Activated CD4-positive, CD25-positive, alpha-beta regulatory T cell (primary cell): Measurements from ENCODE around the gene HOXA13.

ENCODE experiments used
- DNase-seq, 4 experiments: peaks; one replicate each; lab custom pipeline; 2025; lab: John Stamatoyannopoulos, UW

Gene HOXA13

DNA sequence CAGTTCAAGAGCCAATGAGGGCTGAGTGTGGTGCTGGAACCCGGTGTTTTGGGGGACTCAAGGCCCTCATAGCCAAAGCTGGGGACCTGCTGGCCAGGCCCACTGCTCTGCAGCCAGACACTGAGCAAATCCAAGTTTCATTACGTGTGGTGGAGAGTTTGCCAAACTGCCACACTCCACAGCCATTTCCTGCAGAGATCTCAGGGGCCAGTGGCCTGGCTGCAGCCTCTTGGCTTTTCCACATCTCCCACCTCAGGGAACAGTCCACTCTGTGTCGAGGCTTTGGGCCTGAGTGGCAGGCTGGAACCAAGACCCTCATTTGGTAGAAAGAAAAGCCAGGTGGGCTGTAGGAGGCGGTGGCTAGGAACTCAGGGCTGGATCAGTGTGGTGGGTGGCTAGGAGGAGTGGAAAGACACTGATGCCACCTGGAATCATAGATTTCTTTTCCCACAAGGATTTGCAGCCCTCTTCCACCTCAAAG lies 18.1 kb downstream of the HOXA13 start:
- DNase-seq = no peak

GRCh38 chr7:27180431-27181420 lies 19.2 kb downstream of the HOXA13 start:
- DNase-seq = no peak

- DNase-seq = peak; percentile 17 to 45 (median 20)
Observed at GRCh38 chr7:27179503-27180430, 20.1 kb downstream of the HOXA13 start.

DNA sequence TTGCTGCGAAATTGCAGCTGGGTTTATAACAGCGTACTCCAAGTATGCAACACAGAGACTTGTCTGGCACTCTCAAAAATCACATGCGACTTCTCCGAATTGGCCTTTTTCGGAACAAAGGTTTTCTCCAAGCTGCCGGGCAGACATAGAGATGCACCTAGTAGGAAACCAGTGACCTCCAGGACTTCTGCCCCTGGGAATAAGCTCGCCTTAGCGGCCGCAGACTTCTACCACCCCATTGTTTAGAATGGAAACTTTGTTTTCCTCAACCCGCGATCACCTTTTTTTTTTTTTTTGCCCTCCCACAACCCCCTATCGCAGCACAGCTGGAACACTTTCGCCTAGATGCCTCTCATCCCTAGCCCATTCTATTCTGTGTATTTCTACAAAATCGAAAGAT lies 20.9 kb downstream of the HOXA13 start:
- DNase-seq = no peak

- DNase-seq = no peak
Observed at GRCh38 chr7:27178366-27178765, 21.5 kb downstream of the HOXA13 start.

DNA sequence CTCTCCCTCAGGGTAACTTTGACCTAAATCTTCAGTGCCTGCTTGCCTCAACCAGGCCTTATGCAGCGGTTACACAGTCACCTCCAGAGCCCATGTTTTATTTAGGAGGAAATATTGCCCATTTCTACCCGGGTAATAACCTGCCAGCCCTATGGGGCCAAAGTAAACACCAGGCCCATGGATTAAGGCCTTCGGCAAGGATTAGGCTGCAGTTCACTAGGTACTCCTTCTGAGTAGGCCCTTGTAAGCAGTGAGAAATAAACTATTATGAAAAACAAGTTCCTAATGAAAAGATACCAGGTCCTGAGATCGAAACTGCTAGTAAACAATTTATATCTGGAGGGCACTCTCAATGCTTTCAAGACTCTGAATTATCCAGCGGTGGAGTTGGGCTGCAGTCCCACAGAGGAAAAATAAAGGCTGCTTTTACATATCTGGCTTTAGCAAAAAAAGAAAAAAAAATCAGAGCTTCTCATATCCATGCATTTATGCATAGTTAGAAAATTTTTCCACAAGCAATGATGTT lies 22.0 kb downstream of the HOXA13 start:
- DNase-seq = no peak

- no peak for DNase-seq
Observed at GRCh38 chr7:27176962-27177794, 22.7 kb downstream of the HOXA13 start.

DNA sequence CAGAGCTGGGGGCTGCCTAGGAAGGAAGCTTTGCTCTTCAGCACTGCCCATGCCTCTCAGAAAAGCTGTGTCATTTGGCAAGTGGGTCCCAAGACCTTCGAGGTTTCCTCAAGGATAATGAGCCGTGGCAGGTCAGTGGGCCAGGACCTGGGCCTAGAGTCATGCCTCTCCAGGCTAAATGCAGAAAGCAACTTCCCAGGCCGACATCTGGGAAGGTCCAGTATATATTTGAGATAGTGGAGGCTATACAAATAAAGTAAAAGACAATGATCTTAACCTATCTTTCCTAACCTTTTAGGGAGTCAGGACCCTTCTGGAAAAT lies 23.4 kb downstream of the HOXA13 start:
- no peak for DNase-seq

DNA sequence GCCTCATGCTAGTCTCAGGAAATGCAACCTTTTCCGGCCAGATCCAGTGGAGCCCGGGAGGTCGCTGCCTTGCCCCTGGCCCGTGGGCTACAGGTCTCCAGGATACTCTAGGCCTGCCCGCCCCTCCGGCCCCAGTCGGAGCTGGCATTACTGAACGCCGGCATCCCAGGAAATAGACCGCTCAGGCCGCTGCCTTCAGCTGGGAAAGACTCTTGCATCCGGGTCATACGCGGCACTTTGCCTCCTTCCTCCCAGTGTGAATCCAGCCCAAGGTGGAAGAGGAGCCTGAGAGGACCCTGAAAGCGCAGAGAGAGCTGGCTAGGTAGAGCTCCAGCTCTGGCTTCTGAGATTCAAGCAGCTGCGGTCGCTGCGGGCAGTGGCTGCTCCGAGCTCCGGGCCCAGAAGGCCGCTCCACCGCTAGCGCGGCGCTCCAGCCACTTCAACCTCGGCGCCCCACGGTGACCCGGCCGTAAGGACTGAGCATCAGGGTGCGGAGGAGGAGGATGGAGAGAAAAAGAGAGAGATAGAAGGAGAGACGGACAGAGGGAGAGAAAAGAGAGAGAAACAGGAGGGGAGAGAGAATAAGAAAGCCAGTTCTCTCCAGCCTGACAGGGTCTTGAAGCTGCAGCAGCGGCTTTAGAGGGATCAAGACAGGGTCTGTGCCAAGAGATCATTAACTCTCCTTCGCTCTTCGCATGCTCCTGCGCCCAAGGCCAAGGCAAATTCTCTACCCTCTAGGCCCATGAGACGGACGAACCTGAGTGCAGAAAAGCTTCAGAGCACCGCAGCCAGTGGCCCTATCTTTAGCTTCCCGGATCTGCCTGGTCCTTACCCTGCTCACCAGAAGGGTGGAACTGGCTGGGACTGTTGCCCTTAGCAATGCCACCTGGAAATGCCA lies 24.0 kb downstream of the HOXA13 start:
- DNase-seq = no peak

DNA sequence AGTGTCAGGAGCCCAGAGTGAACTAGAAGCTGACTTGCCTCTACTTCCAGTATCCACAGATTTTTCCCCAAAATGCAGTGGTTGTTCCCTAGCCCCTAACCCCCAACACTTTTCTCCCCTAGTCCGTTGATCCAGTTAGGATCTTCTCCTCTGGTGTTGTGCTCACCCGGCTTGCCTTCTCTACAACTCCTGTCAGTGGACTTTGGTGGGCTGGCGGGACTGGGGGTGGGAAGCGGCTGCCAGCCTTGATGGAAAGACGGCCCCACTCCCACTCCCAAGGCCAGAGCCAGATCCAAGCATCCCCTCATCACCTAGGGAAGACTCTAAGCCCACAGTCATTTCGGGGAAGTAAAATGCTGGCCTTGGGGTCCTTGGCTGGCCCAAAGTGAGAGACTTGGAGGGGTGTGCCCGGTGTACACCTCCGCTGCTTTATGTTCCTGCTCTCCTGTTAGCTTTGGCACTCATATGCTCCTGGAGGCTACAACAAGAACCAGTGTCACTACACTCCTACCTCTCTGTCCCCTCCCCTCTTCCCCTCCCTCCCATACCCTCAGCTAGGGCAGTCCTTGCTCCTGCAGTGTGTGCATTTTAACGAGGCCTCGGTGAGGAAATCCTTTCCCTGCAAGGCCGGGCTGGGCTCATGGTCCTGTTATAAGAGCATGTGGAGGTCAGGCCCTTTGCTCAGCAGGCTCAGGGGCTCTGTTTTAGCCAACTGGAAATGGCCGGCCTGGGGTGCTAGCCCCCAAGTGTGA lies 24.8 kb downstream of the HOXA13 start:
- no peak for DNase-seq

DNA sequence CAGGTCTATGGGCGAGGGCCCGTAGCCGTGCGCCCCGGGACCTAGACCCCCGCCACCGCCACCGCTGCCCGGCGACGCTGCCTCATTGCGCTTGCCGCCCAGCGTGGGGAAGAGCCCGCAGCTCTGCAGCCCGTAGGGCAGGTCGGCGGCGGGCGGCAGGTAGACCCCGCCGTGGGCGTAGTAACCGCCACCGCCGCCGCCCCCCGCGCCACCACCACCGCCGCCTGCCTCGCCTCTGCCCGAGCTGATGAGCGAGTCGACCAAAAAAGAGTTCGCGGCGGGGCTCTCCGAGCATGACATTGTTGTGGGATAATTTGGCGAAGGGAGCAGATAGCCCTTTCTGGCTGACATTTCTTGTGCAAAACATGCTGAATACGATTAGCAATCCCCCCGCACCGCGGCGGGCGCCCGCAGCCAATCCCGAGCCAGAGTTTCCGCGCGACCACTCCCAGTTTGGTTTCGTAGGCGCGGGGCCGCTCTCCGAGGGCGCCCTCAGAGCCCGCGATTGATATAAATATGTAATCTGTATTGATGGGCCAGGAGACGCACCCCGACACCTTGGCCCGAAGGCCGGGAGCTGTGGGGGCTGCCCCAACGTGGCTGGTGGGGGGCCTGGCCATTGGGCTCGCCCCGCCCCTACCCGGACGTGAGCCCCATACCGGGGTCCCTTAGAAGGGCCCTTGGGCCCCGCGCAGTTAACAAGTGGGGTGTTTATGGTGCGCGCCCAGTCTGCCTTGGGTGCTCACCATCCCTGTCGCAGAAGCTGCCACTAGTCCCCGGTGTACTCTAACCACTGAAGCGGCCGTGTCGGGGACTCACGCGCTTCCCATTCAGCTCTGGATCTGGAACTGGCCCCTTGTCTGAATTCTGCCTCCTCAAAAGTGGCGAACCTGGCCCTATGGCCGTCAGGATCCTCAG lies 25.7 kb downstream of the HOXA13 start, which contains the start of gene HOXA10:
Gene HOXA10, minus strand, starts transcription at position 365 of the 918 bp plus-strand sequence. Its CDS starts 14 bp downstream, at position 351.
- DNase-seq = no peak

DNA sequence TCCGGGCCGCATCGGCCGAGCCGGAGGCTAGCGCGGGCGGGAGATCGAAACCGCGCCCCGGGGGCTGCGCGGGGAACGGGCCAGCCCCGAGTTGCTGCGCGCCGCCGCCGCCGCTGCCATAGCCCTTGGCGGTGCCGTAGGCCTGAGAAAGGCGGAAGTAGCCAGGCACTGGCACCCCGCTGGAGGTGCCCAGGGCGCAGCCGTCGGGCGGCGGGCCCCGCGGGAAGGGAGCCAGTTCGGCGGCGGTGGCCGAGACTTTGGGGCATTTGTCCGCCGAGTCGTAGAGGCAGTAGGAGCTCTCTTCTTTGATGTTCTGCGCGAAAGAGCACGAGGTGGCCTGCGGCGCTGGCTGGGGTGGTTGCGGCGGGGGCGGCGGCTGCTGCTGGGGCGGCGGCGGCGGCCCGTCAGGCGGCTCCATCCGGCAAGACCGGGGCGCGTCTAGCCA lies 26.4 kb downstream of the HOXA13 start:
- no peak for DNase-seq

GRCh38 chr7:27172823-27173510 lies 26.9 kb downstream of the HOXA13 start:
- DNase-seq = no peak

DNA sequence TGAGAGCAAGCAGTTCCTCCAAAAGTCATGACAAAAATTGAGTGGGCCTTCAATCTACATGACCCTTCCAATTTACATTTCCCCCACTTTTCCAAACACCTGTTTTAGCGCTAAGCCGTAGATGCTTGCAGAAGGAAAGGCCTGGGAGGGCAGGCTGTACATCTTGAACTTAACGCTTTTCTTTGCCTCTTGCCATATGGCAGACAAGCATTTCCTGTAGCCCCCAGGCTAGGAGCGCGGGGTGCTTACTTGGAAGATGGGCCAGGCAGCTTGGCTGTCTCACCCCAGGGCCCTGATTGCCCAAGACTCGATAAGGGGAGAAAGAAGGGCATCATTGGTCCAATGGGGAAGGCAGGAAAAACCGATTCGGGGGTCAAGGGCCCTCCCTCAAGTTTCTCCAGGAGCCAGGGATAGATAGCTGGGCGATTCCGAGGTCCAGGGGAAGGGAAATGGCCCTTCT lies 27.5 kb downstream of the HOXA13 start:
- DNase-seq = no peak

- no peak for DNase-seq
Observed at GRCh38 chr7:27171637-27172314, 28.1 kb downstream of the HOXA13 start.

DNA sequence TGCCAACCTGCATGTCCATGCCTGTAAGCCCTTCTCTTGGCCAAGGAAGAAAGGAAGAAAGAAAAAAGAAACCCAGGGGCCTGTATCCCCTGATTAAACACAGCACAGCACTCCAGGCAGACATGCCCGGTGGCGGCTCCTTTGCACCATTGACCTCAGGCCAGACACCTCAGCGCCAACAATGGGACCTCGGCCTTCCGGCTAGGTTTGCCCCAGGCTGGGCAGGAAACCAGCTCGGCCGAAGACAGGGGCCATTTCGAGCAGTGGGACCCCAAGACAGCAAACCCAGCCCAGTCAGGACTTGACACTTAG lies 28.6 kb downstream of the HOXA13 start:
- DNase-seq = no peak
